Astrocyte (in vitro differentiated cells and primary cell): ENCODE results near the gene MSL1. TPM values are rescaled to one million over a fixed set of nuclear protein-coding genes. Genes with fewer than 3 reads are reported as not detected.

Experiments
- DNase-seq: peaks from one replicate; pipeline ENCODE4 v3.0.0-alpha.2; 2010; ENCODE audit warnings: low read depth
- FAIRE-seq: peaks from 2 replicates; lab custom pipeline; 2011; peaks lifted over from hg19 to GRCh38; lab: Jason Lieb, UNC
- H2AFZ ChIP-seq: 2 replicates; pipeline ENCODE4 v1.6.0; 2012; ENCODE audit warnings: low read depth, low read length, inconsistent platforms
- H3K27ac ChIP-seq: 2 replicates; pipeline ENCODE4 v1.5.1; 2011; ENCODE audit warnings: low read depth, low read length, inconsistent platforms
- H3K27me3 ChIP-seq: 2 replicates; pipeline ENCODE4 v1.6.0; 2011; ENCODE audit warnings: low read length, inconsistent platforms; ENCODE audit not compliant: insufficient read depth
- H3K36me3 ChIP-seq: 2 replicates; pipeline ENCODE4 v1.5.1; 2011; ENCODE audit warnings: low read length, inconsistent platforms; ENCODE audit not compliant: insufficient read depth
- H3K4me1 ChIP-seq: 2 replicates; pipeline ENCODE4 v1.5.1; 2011; ENCODE audit warnings: low read length, inconsistent platforms; ENCODE audit not compliant: insufficient read depth
- H3K4me2 ChIP-seq: 2 replicates; pipeline ENCODE4 v1.6.0; 2012; ENCODE audit warnings: low read length, inconsistent platforms
- H3K4me3 ChIP-seq: 2 replicates; pipeline ENCODE4 v1.5.1; 2011; ENCODE audit warnings: low read depth, mild to moderate bottlenecking, low read length, inconsistent platforms; ENCODE audit not compliant: insufficient read depth
- H3K79me2 ChIP-seq: 2 replicates; pipeline ENCODE4 v1.6.0; 2012; ENCODE audit warnings: mild to moderate bottlenecking, low read length, inconsistent platforms; ENCODE audit not compliant: insufficient read depth
- H3K9ac ChIP-seq: 2 replicates; pipeline ENCODE4 v1.6.0; 2012; ENCODE audit warnings: mild to moderate bottlenecking, low read length, inconsistent platforms
- H3K9me3 ChIP-seq: 2 replicates; pipeline ENCODE4 v1.5.1; 2012; ENCODE audit warnings: low read depth, mild to moderate bottlenecking, low read length, inconsistent platforms; ENCODE audit not compliant: insufficient read depth
- H4K20me1 ChIP-seq: 2 replicates; pipeline ENCODE4 v1.6.0; 2012; ENCODE audit warnings: low read length, inconsistent platforms; ENCODE audit not compliant: insufficient read depth
- H3K27ac Mint-ChIP-seq: one replicate; pipeline ENCODE4 v1.8.0; 2021; ENCODE audit warnings: mild to moderate bottlenecking, mixed read lengths; ENCODE audit not compliant: unreplicated experiment
- H3K27me3 Mint-ChIP-seq: one replicate; pipeline ENCODE4 v1.8.0; 2021; ENCODE audit warnings: low read depth, mixed read lengths; ENCODE audit not compliant: unreplicated experiment
- H3K36me3 Mint-ChIP-seq: one replicate; pipeline ENCODE4 v1.8.0; 2021; ENCODE audit warnings: low read depth, mixed read lengths; ENCODE audit not compliant: unreplicated experiment
- H3K4me1 Mint-ChIP-seq: one replicate; pipeline ENCODE4 v1.8.0; 2021; ENCODE audit warnings: low read depth, mixed read lengths; ENCODE audit not compliant: unreplicated experiment
- H3K4me3 Mint-ChIP-seq: one replicate; pipeline ENCODE4 v1.8.0; 2021; ENCODE audit warnings: mild to moderate bottlenecking, moderate library complexity, mixed read lengths; ENCODE audit not compliant: unreplicated experiment
- H3K9me3 Mint-ChIP-seq: one replicate; pipeline ENCODE4 v1.8.0; 2021; ENCODE audit warnings: mild to moderate bottlenecking, mixed read lengths; ENCODE audit not compliant: unreplicated experiment
- CTCF ChIP-seq: IDR thresholded peaks from 2 replicates; pipeline ENCODE4 v1.5.1; 2011; ENCODE audit warnings: low read depth, mild to moderate bottlenecking, inconsistent platforms, low read length, moderate library complexity; ENCODE audit not compliant: insufficient read depth
- EZH2 ChIP-seq: IDR thresholded peaks from 2 replicates; pipeline ENCODE4 v1.6.1; 2012; ENCODE audit warnings: mild to moderate bottlenecking, low read length, inconsistent platforms; ENCODE audit not compliant: insufficient read depth
- total RNA-seq: library from RNA; stranded (reverse); gene quantifications from 2 replicates; pipeline ENCODE4 v1.2.1, GENCODE V29; 2021

The MSL1 gene
- total RNA-seq, 1 donor from 2014 or later: 81.9 TPM

- FAIRE-seq (no peak), DNase-seq (no peak)
- Histone ChIP-seq H3K9me3 (no peaks in the 10 kb centered on the region), H3K4me1 (peaks cover 34% of the 10 kb centered on the region), H3K4me3 (peak overlapping the region; percentile 74), H3K27ac (peak overlapping the region; percentile 96), H3K27me3 (no peaks in the 10 kb centered on the region), H3K36me3 (no peaks in the 10 kb centered on the region), H4K20me1 (no peaks in the 10 kb centered on the region), H3K9ac (peak overlapping the region; percentile 89), H3K4me2 (peak overlapping the region; percentile 91), H2AFZ (peak overlapping the region; percentile 69), H3K79me2 (peaks cover 17% of the 10 kb centered on the region)
- peaks cover 37% of the 10 kb centered on the region for H3K4me1 Mint-ChIP-seq
- TF ChIP-seq EZH2: no peak
- TF ChIP-seq CTCF: no peak
- H3K36me3 Mint-ChIP-seq: peaks cover 16% of the 10 kb centered on the region
- no peaks in the 10 kb centered on the region for H3K9me3 Mint-ChIP-seq
- H3K4me3 Mint-ChIP-seq: peak overlapping the region; percentile 97
- H3K27me3 Mint-ChIP-seq: peaks cover 3% of the 10 kb centered on the region
- peak overlapping the region; percentile 94 for H3K27ac Mint-ChIP-seq
Observed at GRCh38 chr17:40099619-40100418, 22.0 kb upstream of the MSL1 start.

- H3K4me3 Mint-ChIP-seq: peak within 1 kb of the TSS; percentile 97
- peaks cover 42% of the 10 kb centered on the region for H3K4me1 Mint-ChIP-seq
Observed at GRCh38 chr17:40100419-40100668, 21.4 kb upstream of the MSL1 start, which contains the start of gene NR1D1. Gene NR1D1, minus strand, starts transcription at chr17:40100589. Its CDS starts 495 bp downstream, at chr17:40100094.

More at GRCh38 chr17:40100419-40100668, 21.4 kb upstream of the MSL1 start, which contains the start of gene NR1D1:
- peaks cover 17% of the 10 kb centered on the region for H3K79me2 ChIP-seq
- H2AFZ ChIP-seq: peak within 1 kb of the TSS; percentile 69
- TF ChIP-seq CTCF (no peak), EZH2 (no peak)
- FAIRE-seq: no peak
- no peak for DNase-seq
- peak within 1 kb of the TSS; percentile 91 for H3K4me2 ChIP-seq
- H3K36me3 ChIP-seq: no peaks in the 10 kb centered on the region
- H3K27me3 ChIP-seq: no peaks in the 10 kb centered on the region
- Mint-ChIP-seq H3K27ac (peak within 1 kb of the TSS; percentile 94), H3K9me3 (no peaks in the 10 kb centered on the region), H3K27me3 (peaks cover 3% of the 10 kb centered on the region), H3K36me3 (peaks cover 14% of the 10 kb centered on the region)
- peak within 1 kb of the TSS; percentile 74 for H3K4me3 ChIP-seq
- peak within 1 kb of the TSS; percentile 96 for H3K27ac ChIP-seq
- H4K20me1 ChIP-seq: no peaks in the 10 kb centered on the region
- no peaks in the 10 kb centered on the region for H3K9me3 ChIP-seq
- H3K9ac ChIP-seq: peak within 1 kb of the TSS; percentile 89
- H3K4me1 ChIP-seq: peaks cover 34% of the 10 kb centered on the region
